Measurements from ENCODE around the gene RADIL.

The RADIL gene

GRCh38 chr7:4774658-4775249, 108.8 kb downstream of the RADIL start:
- peak overlapping the region; percentile 93 for H3K4me3 ChIP-seq (ENCODE audit: low read length)
- no peak for TF ChIP-seq CTCF (conservative IDR thresholded peaks at IDR 0.05; ENCODE audit: low read depth, low read length)
- DNase-seq (ENCODE audit: low read depth) = peak; percentile 22

- no peak for DNase-seq (ENCODE audit: low read depth)
- TF ChIP-seq CTCF (conservative IDR thresholded peaks at IDR 0.05; ENCODE audit: low read depth, low read length) = no peak
- no peak overlapping the region for H3K4me3 ChIP-seq (ENCODE audit: low read length)
Measured at GRCh38 chr7:4774007-4774406, 109.5 kb downstream of the RADIL start.

GRCh38 chr7:4772306-4772705, 111.2 kb downstream of the RADIL start:
- H3K4me3 ChIP-seq (ENCODE audit: low read length) = no peak overlapping the region
- no peak for TF ChIP-seq CTCF (conservative IDR thresholded peaks at IDR 0.05; ENCODE audit: low read depth, low read length)
- DNase-seq (ENCODE audit: low read depth) = no peak

GRCh38 chr7:4771737-4772136, 111.8 kb downstream of the RADIL start:
- no peak overlapping the region for H3K4me3 ChIP-seq (ENCODE audit: low read length)
- TF ChIP-seq CTCF (conservative IDR thresholded peaks at IDR 0.05; ENCODE audit: low read depth, low read length) = no peak
- no peak for DNase-seq (ENCODE audit: low read depth)

- TF ChIP-seq CTCF (conservative IDR thresholded peaks at IDR 0.05; ENCODE audit: low read depth, low read length) = no peak
- DNase-seq (ENCODE audit: low read depth) = no peak
- no peak overlapping the region for H3K4me3 ChIP-seq (ENCODE audit: low read length)
Measured at GRCh38 chr7:4770886-4771285, 112.6 kb downstream of the RADIL start.

- TF ChIP-seq CTCF (conservative IDR thresholded peaks at IDR 0.05; ENCODE audit: low read depth, low read length) = no peak
- no peak overlapping the region for H3K4me3 ChIP-seq (ENCODE audit: low read length)
- DNase-seq (ENCODE audit: low read depth) = peak; percentile 33
Measured at GRCh38 chr7:4769761-4770160, 113.8 kb downstream of the RADIL start.
